Testis (tissue), 2 donors: ENCODE measurements around the gene ADRA2C.

Experiments
- CTCF ChIP-seq, 3 experiments: fragments of 450-650 bp in 2 of 3; fragments of 200-600 bp in 1 of 3; sonication (generic) in 1 of 3; IDR thresholded peaks; one replicate each; pipeline ENCODE4 v1.5.1; 2016 to 2019; ENCODE audit warnings: antibody characterized with exemption in 3 of 3, mild to moderate bottlenecking in 2 of 3, moderate library complexity in 1 of 3
- POLR2A ChIP-seq: fragments of 450-650 bp; IDR thresholded peaks from one replicate; pipeline ENCODE4 v1.6.1; 2017; ENCODE audit warnings: antibody characterized with exemption, mild to moderate bottlenecking, moderate library complexity

DNA sequence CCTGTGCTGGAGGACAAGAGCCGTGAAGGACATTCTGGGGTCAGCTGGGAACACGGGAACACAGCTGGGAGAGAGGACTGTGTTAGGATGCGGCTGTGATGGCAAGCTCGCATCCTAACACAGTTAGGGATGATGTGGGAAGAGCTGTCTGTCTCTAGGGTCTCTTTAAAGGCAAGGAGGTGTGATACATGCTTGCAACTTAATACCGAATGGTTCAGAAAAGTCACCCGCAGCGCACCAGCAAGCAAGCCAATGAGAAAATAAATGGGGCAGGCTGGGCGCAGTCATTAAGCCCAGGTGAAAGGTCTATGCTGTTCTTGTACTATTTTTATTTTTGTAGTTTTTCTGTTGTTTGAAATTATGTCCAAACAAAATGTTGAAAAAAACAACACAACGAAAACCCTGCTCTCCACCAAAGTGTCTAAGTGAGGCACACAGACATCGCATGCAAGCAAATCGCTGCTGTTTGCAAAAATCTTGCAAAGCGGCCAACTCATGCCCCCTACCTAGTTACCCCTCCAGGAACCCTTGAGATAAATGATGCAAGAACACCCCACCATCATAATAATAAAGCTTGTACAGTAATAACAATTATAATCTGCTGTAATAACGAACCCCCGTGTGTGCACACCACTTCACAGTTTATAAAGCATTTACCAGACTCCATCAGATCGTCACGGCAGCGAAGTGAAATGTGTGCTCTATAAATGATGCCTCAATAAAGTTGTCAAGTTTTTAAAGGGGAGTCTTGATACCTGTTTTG, 17.9 kb upstream of the ADRA2C start:
- no peak for TF ChIP-seq CTCF (IDR thresholded peaks at IDR 0.05)
- no peak for TF ChIP-seq POLR2A
